ENCODE measurements around the gene FLT1. TPM values are rescaled to one million over a fixed set of nuclear protein-coding genes. Genes with fewer than 3 reads are reported as not detected.
A peak's percentile ranks its signal among the peaks of the same experiment; 100 is the strongest.

The FLT1 gene
- total RNA-seq, 2 donors from 2014 or later, result 1.3 to 1.6 TPM

GRCh38 chr13:28411831-28412353 is 83.0 kb downstream of the FLT1 start:
- no peaks in the 10 kb centered on the region for H3K9me3 Mint-ChIP-seq
- no peak overlapping the region for H3K4me3 Mint-ChIP-seq
- peak overlapping the region in 1 of 2 donors; percentile 43 for H3K27ac Mint-ChIP-seq
- peaks cover 5 to 8% of the 10 kb centered on the region in 2 donors for H3K27me3 Mint-ChIP-seq
- DNase-seq (ENCODE audit: low spot score) (no peak), ATAC-seq (no peak)
- no peaks in the 10 kb centered on the region for H3K36me3 Mint-ChIP-seq
- H3K4me1 Mint-ChIP-seq (ENCODE audit: low read depth in 2 of 2), result peaks cover 27 to 33% of the 10 kb centered on the region in 2 donors

- Mint-ChIP-seq H3K4me1 (ENCODE audit: low read depth in 2 of 2) (peaks cover 22 to 24% of the 10 kb centered on the region in 2 donors), H3K27me3 (peaks cover 7 to 8% of the 10 kb centered on the region in 2 donors), H3K36me3 (no peaks in the 10 kb centered on the region), H3K9me3 (no peaks in the 10 kb centered on the region), H3K4me3 (no peak overlapping the region), H3K27ac (peak overlapping the region in 1 of 2 donors; percentile 3)
- DNase-seq (ENCODE audit: low spot score), result no peak
- ATAC-seq, result no peak
Observed at GRCh38 chr13:28410096-28410495, 84.8 kb downstream of the FLT1 start.

- no peaks in the 10 kb centered on the region for H3K36me3 Mint-ChIP-seq
- DNase-seq (ENCODE audit: low spot score) (no peak), ATAC-seq (no peak)
- peaks cover 7 to 8% of the 10 kb centered on the region in 2 donors for H3K27me3 Mint-ChIP-seq
- peak overlapping the region in 1 of 2 donors; percentile 3 for H3K27ac Mint-ChIP-seq
- H3K4me1 Mint-ChIP-seq (ENCODE audit: low read depth in 2 of 2), result peaks cover 22 to 24% of the 10 kb centered on the region in 2 donors
- H3K9me3 Mint-ChIP-seq, result no peaks in the 10 kb centered on the region
- H3K4me3 Mint-ChIP-seq, result peak overlapping the region; percentile 19
Observed at GRCh38 chr13:28409648-28410047, 85.3 kb downstream of the FLT1 start.

GRCh38 chr13:28408863-28409262 is 86.1 kb downstream of the FLT1 start:
- Mint-ChIP-seq H3K36me3 (no peaks in the 10 kb centered on the region), H3K9me3 (no peaks in the 10 kb centered on the region), H3K27ac (peak overlapping the region in 1 of 2 donors; percentile 3), H3K4me1 (ENCODE audit: low read depth in 2 of 2) (peaks cover 22 to 24% of the 10 kb centered on the region in 2 donors), H3K27me3 (peaks cover 8 to 9% of the 10 kb centered on the region in 2 donors), H3K4me3 (peak overlapping the region; percentile 19)
- no peak for ATAC-seq
- DNase-seq (ENCODE audit: low spot score), result no peak

GRCh38 chr13:28408235-28408848 is 86.6 kb downstream of the FLT1 start:
- ATAC-seq, result peak; percentile 54 to 63
- Mint-ChIP-seq H3K4me3 (peak overlapping the region; percentile 26), H3K4me1 (ENCODE audit: low read depth in 2 of 2) (peaks cover 22 to 24% of the 10 kb centered on the region in 2 donors), H3K27me3 (peaks cover 8 to 9% of the 10 kb centered on the region in 2 donors), H3K27ac (peak overlapping the region in 1 of 2 donors; percentile 3), H3K36me3 (no peaks in the 10 kb centered on the region), H3K9me3 (no peaks in the 10 kb centered on the region)
- no peak for DNase-seq (ENCODE audit: low spot score)

GRCh38 chr13:28406733-28407266 is 88.1 kb downstream of the FLT1 start:
- Mint-ChIP-seq H3K4me1 (ENCODE audit: low read depth in 2 of 2) (peaks cover 21 to 30% of the 10 kb centered on the region in 2 donors), H3K27ac (no peak overlapping the region), H3K27me3 (peaks cover 8 to 9% of the 10 kb centered on the region in 2 donors), H3K36me3 (no peaks in the 10 kb centered on the region), H3K4me3 (no peak overlapping the region), H3K9me3 (no peaks in the 10 kb centered on the region)
- DNase-seq (ENCODE audit: low spot score) (no peak), ATAC-seq (no peak)

- Mint-ChIP-seq H3K27ac (peak overlapping the region in 1 of 2 donors; percentile 64), H3K4me1 (ENCODE audit: low read depth in 2 of 2) (peaks cover 11 to 12% of the 10 kb centered on the region in 2 donors), H3K36me3 (no peaks in the 10 kb centered on the region), H3K27me3 (peaks cover 6 to 7% of the 10 kb centered on the region in 2 donors), H3K9me3 (no peaks in the 10 kb centered on the region), H3K4me3 (peak overlapping the region; percentile 23)
- ATAC-seq (no peak), DNase-seq (ENCODE audit: low spot score) (no peak)
Observed at GRCh38 chr13:28402057-28402381, 92.9 kb downstream of the FLT1 start.

- Mint-ChIP-seq H3K4me3 (peak overlapping the region; percentile 23), H3K36me3 (no peaks in the 10 kb centered on the region), H3K9me3 (no peaks in the 10 kb centered on the region), H3K4me1 (ENCODE audit: low read depth in 2 of 2) (peaks cover 11 to 12% of the 10 kb centered on the region in 2 donors), H3K27me3 (peaks cover 6 to 7% of the 10 kb centered on the region in 2 donors), H3K27ac (peak overlapping the region in 1 of 2 donors; percentile 64)
- ATAC-seq (peak; percentile 67 to 91), DNase-seq (ENCODE audit: low spot score) (no peak)
Observed at GRCh38 chr13:28401303-28402056, 93.4 kb downstream of the FLT1 start.

GRCh38 chr13:28396053-28396452 is 98.9 kb downstream of the FLT1 start:
- Mint-ChIP-seq H3K27me3 (peaks cover 7% of the 10 kb centered on the region in 2 donors), H3K4me1 (ENCODE audit: low read depth in 2 of 2) (no peaks in the 10 kb centered on the region), H3K4me3 (no peak overlapping the region), H3K27ac (no peak overlapping the region), H3K9me3 (no peaks in the 10 kb centered on the region), H3K36me3 (no peaks in the 10 kb centered on the region)
- ATAC-seq (no peak), DNase-seq (ENCODE audit: low spot score) (no peak)

GRCh38 chr13:28394422-28394821 is 100.5 kb downstream of the FLT1 start:
- Mint-ChIP-seq H3K36me3 (no peaks in the 10 kb centered on the region), H3K9me3 (no peaks in the 10 kb centered on the region)
- no peak for DNase-seq (ENCODE audit: low spot score)

GRCh38 chr13:28392896-28393505 is 101.9 kb downstream of the FLT1 start:
- Mint-ChIP-seq H3K36me3 (no peaks in the 10 kb centered on the region), H3K9me3 (no peaks in the 10 kb centered on the region), H3K27ac (no peak overlapping the region), H3K27me3 (peaks cover 12 to 13% of the 10 kb centered on the region in 2 donors), H3K4me1 (ENCODE audit: low read depth in 2 of 2) (no peaks in the 10 kb centered on the region), H3K4me3 (no peak overlapping the region)
- DNase-seq (ENCODE audit: low spot score) (no peak), ATAC-seq (no peak)

More at GRCh38 chr13:28394422-28394821, 100.5 kb downstream of the FLT1 start:
- H3K27me3 Mint-ChIP-seq, result peaks cover 12 to 14% of the 10 kb centered on the region in 2 donors
- H3K4me1 Mint-ChIP-seq (ENCODE audit: low read depth in 2 of 2), result no peaks in the 10 kb centered on the region
- H3K27ac Mint-ChIP-seq, result no peak overlapping the region
- no peak overlapping the region for H3K4me3 Mint-ChIP-seq
- ATAC-seq, result no peak

- no peak for ATAC-seq
- Mint-ChIP-seq H3K27me3 (peaks cover 17 to 18% of the 10 kb centered on the region in 2 donors), H3K4me3 (no peak overlapping the region), H3K36me3 (no peaks in the 10 kb centered on the region), H3K4me1 (ENCODE audit: low read depth in 2 of 2) (no peaks in the 10 kb centered on the region), H3K9me3 (no peaks in the 10 kb centered on the region), H3K27ac (no peak overlapping the region)
- DNase-seq (ENCODE audit: low spot score), result no peak
Observed at GRCh38 chr13:28392428-28392827, 102.5 kb downstream of the FLT1 start.

GRCh38 chr13:28387740-28388501 is 107.0 kb downstream of the FLT1 start:
- H3K9me3 Mint-ChIP-seq, result no peaks in the 10 kb centered on the region
- no peak for ATAC-seq
- no peak for DNase-seq (ENCODE audit: low spot score)
- no peaks in the 10 kb centered on the region for H3K36me3 Mint-ChIP-seq
- H3K4me1 Mint-ChIP-seq (ENCODE audit: low read depth in 2 of 2), result peaks cover 6 to 7% of the 10 kb centered on the region in 2 donors
- H3K27ac Mint-ChIP-seq, result no peak overlapping the region
- H3K4me3 Mint-ChIP-seq, result no peak overlapping the region
- H3K27me3 Mint-ChIP-seq, result peaks cover 22 to 45% of the 10 kb centered on the region in 2 donors
